Mesendoderm (in vitro differentiated cells): ENCODE results near the gene POU2F1.

Source experiments
- DNase-seq: peaks from one replicate; pipeline ENCODE4 v3.0.0; 2013
- H2AK5ac ChIP-seq: 2 replicates; pipeline ENCODE4 v1.6.1; 2013; ENCODE audit warnings: low read length, inconsistent platforms
- H2BK120ac ChIP-seq: 2 replicates; pipeline ENCODE4 v1.6.1; 2013; ENCODE audit warnings: low read depth, mild to moderate bottlenecking, low read length, moderate library complexity, mixed read lengths
- H2BK15ac ChIP-seq: replicated peaks from 2 replicates; pipeline ENCODE4 v1.6.1; 2013; ENCODE audit warnings: low read depth, mild to moderate bottlenecking, moderate library complexity
- H2BK5ac ChIP-seq: 2 replicates; pipeline ENCODE4 v1.6.1; 2013; ENCODE audit warnings: low read length, inconsistent platforms
- H3K18ac ChIP-seq: 2 replicates; pipeline ENCODE4 v1.6.1; 2013; ENCODE audit warnings: mild to moderate bottlenecking, low read length, mixed read lengths
- H3K23ac ChIP-seq: one replicate; pipeline ENCODE4 v1.6.1; 2013; ENCODE audit warnings: low read length
- H3K27ac ChIP-seq: 2 replicates; pipeline ENCODE4 v1.5.1; 2013; ENCODE audit warnings: low read depth, mild to moderate bottlenecking, inconsistent platforms, low read length, moderate library complexity
- H3K27me3 ChIP-seq: 2 replicates; pipeline ENCODE4 v1.6.1; 2013; ENCODE audit warnings: low read length, control low read depth, mild to moderate bottlenecking, inconsistent platforms; ENCODE audit not compliant: insufficient read depth, poor library complexity
- H3K36me3 ChIP-seq: 2 replicates; pipeline ENCODE4 v1.6.1; 2013; ENCODE audit warnings: low read length, inconsistent platforms; ENCODE audit not compliant: control insufficient read depth, insufficient read depth
- H3K4ac ChIP-seq: one replicate; pipeline ENCODE4 v1.6.1; 2013; ENCODE audit warnings: low read depth, mild to moderate bottlenecking, low read length, moderate library complexity
- H3K4me1 ChIP-seq: 2 replicates; pipeline ENCODE4 v1.6.1; 2013; ENCODE audit warnings: low read depth, low read length, inconsistent platforms; ENCODE audit not compliant: control insufficient read depth
- H3K4me2 ChIP-seq: 2 replicates; pipeline ENCODE4 v1.6.1; 2013; ENCODE audit warnings: low read length
- H3K4me3 ChIP-seq: 2 replicates; pipeline ENCODE4 v1.5.1; 2013; ENCODE audit warnings: mild to moderate bottlenecking, low read length
- H3K56ac ChIP-seq: one replicate; pipeline ENCODE4 v1.6.1; 2013; ENCODE audit warnings: low read length
- H3K79me1 ChIP-seq: 2 replicates; pipeline ENCODE4 v1.6.1; 2013; ENCODE audit warnings: low read length, inconsistent platforms
- H3K79me2 ChIP-seq: 2 replicates; pipeline ENCODE4 v1.6.1; 2013; ENCODE audit warnings: mild to moderate bottlenecking, low read length; ENCODE audit not compliant: control insufficient read depth, insufficient read depth
- H3K9ac ChIP-seq: 2 replicates; pipeline ENCODE4 v1.6.1; 2013; ENCODE audit warnings: low read length, inconsistent platforms
- H4K5ac ChIP-seq: one replicate; pipeline ENCODE4 v1.6.1; 2013; ENCODE audit warnings: low read length
- H4K8ac ChIP-seq: one replicate; pipeline ENCODE4 v1.6.1; 2013; ENCODE audit warnings: low read depth, mild to moderate bottlenecking, control low read depth, low read length, moderate library complexity
- WGBS: extraction: QIAGEN DNeasy Blood & Tissue Kit; methylation state at CpG from one replicate; pipeline ENCODE4 v1.1.7; 2013; ENCODE audit warnings: low lambda C conversion rate, missing lambda C conversion rate; ENCODE audit not compliant: insufficient coverage; ENCODE audit errors: extremely low coverage; 5-methylcytosine and 5-hydroxymethylcytosine counted together

Gene POU2F1

DNA sequence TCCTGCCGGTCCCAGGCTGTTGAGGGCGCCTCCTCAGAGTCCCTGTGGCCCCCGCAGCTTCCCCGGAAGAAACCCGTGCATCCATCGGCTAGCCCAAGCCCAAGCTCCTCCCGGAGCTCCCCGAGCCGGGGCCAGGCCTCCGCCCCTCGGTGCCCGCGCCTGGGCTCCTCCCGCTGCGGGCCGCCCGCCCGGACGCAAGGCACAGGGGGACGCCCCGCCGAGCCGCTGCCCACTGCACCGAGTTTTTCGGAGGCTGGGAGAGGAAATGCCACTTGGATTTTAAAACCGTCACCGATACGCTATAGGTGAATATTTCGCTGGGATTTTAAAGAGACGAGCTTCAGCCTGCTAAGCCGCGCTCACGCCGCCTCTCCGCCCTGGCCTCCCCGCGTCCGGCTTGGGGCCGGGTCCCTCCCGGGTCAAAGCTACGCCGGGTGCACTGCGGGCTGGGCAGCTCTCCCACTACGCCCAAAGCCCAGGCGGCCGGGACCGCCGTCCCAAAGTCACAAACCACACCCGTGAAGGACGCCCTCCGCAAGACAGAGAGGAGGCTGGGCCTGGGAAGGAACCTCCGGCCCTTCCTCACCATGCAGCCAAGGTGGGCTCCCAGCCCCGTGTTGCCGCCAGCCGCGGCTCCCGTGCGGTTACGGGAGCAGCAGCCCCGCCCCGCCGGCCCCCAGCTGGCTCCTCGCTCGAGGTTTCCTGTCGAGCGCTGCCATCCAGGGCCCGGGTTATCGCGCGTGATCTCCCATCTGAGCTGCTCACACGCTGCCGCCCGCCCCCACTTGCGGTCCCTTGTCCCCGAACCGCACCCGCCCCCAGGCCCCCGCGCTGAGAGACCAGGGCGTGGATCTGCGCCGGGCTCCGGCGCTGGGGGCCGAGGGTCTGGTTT lies 234.5 kb downstream of the POU2F1 start:
- Histone ChIP-seq H3K4me3 (peak overlapping the region; percentile 41), H3K79me2 (no peaks in the 10 kb centered on the region), H2BK5ac (no peak overlapping the region), H2BK120ac (no peak overlapping the region), H3K18ac (peak overlapping the region; percentile 46), H4K8ac (no peak overlapping the region), H3K36me3 (no peaks in the 10 kb centered on the region), H2AK5ac (no peak overlapping the region), H3K9ac (peak overlapping the region; percentile 73), H4K5ac (no peak overlapping the region), H2BK15ac (no peak overlapping the region), H3K4me2 (peak overlapping the region; percentile 75), H3K56ac (peak overlapping the region; percentile 85), H3K23ac (peak overlapping the region; percentile 19), H3K4me1 (no peaks in the 10 kb centered on the region), H3K27ac (no peak overlapping the region), H3K79me1 (no peaks in the 10 kb centered on the region), H3K4ac (no peak overlapping the region), H3K27me3 (no peaks in the 10 kb centered on the region)
- no CpG with 5 or more reads among the region's 85 CpGs for WGBS
- DNase-seq, result peak; percentile 55

DNA sequence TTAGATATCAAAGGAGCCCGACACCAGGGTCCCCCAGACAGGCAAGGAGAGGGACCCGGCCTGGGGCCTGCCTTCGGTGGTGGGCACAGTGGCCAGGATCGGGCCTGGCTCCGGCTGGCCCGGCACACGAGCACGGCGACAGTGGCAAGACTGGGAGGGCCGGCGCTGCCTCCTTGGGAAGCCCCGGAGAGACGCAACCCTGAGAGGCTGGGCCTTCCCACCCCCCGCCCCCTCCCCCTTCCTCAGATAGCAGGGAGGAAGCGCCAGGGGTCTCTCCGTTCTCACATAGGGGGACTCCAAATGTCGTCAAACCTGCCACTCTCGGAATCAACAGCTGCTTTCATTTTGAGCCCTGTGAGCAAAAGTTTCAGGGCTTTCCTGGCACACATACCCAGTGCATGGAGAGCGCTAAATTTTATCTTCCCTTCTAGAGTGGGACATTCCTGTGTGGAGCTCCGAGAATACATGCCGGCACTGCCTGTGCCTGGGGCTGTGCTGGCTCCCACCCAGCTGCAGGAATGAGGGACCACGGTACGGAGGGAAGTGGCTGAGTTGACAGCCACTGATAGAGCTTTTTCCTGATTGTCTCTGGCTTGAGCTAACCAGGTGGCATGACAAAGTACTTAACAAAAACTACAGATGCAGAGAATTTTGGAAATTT lies 235.2 kb downstream of the POU2F1 start:
- H3K4me1 ChIP-seq, result no peaks in the 10 kb centered on the region
- H3K27ac ChIP-seq, result no peak overlapping the region
- H3K36me3 ChIP-seq, result no peaks in the 10 kb centered on the region
- H3K18ac ChIP-seq, result peak overlapping the region; percentile 46
- H3K4me2 ChIP-seq, result peak overlapping the region; percentile 75
- no peak overlapping the region for H2AK5ac ChIP-seq
- H3K4ac ChIP-seq, result no peak overlapping the region
- no peak overlapping the region for H4K5ac ChIP-seq
- peak overlapping the region; percentile 27 for H3K4me3 ChIP-seq
- no peaks in the 10 kb centered on the region for H3K27me3 ChIP-seq
- no peaks in the 10 kb centered on the region for H3K79me2 ChIP-seq
- no peak overlapping the region for H4K8ac ChIP-seq
- no peak overlapping the region for H2BK15ac ChIP-seq
- H2BK5ac ChIP-seq, result no peak overlapping the region
- H2BK120ac ChIP-seq, result no peak overlapping the region
- H3K9ac ChIP-seq, result peak overlapping the region; percentile 73
- H3K23ac ChIP-seq, result no peak overlapping the region
- DNase-seq, result peak; percentile 45
- H3K79me1 ChIP-seq, result no peaks in the 10 kb centered on the region
- WGBS, result no CpG with 5 or more reads among the region's 23 CpGs
- peak overlapping the region; percentile 85 for H3K56ac ChIP-seq

DNA sequence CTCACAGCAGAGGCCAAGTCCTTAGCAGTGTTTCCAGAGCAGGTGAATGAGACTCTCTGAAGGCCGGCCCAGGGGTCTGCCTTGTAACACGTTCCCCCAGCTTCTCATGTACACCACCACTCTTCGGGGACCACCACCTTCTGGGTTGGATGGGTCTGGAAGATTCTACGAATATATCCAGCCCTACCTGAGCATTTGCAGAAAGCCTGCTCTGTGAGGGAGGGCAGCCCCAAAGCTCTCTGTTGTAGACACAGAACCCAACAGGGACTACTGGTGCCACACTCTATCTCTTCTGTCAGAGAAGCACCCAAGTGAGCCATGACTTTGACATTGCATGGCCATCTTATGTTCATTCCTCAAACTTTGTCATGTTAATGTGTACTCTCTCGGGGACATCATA lies 235.8 kb downstream of the POU2F1 start:
- Histone ChIP-seq H3K4me1 (no peaks in the 10 kb centered on the region), H4K8ac (no peak overlapping the region), H4K5ac (no peak overlapping the region), H3K23ac (no peak overlapping the region), H2BK5ac (no peak overlapping the region), H3K9ac (no peak overlapping the region), H3K56ac (no peak overlapping the region), H3K4me3 (no peak overlapping the region), H3K27ac (no peak overlapping the region), H2BK120ac (no peak overlapping the region), H3K79me1 (no peaks in the 10 kb centered on the region), H2BK15ac (no peak overlapping the region), H3K18ac (no peak overlapping the region), H2AK5ac (no peak overlapping the region), H3K4me2 (no peak overlapping the region), H3K27me3 (no peaks in the 10 kb centered on the region), H3K79me2 (no peaks in the 10 kb centered on the region), H3K36me3 (no peaks in the 10 kb centered on the region), H3K4ac (no peak overlapping the region)
- no peak for DNase-seq
- no CpG with 5 or more reads among the region's 5 CpGs for WGBS

DNA sequence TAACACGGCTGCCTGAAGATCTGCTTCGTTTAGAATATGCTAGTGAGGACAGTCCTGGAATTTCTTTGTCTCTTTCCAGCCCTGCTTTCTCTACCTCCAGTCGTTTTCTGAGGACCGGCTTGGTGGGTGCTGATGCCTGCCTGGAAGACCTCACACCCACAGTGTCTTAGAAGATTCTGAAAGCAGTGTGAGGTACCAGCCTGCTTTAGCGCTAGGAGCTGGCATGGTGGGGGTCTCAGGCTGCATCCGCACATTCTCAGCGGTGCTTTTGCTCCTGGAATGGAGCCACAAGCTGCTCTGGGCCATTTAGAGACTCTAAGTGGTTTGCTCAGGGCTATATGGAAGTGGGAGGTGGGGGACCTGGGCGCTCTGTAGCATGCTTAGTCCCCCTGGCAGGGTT lies 236.2 kb downstream of the POU2F1 start:
- no peak overlapping the region for H2BK15ac ChIP-seq
- no peak overlapping the region for H4K5ac ChIP-seq
- no peaks in the 10 kb centered on the region for H3K4me1 ChIP-seq
- no peak overlapping the region for H3K4me2 ChIP-seq
- H3K79me2 ChIP-seq, result no peaks in the 10 kb centered on the region
- H3K9ac ChIP-seq, result no peak overlapping the region
- H3K23ac ChIP-seq, result no peak overlapping the region
- H3K27me3 ChIP-seq, result no peaks in the 10 kb centered on the region
- no peak overlapping the region for H2BK120ac ChIP-seq
- H3K4ac ChIP-seq, result no peak overlapping the region
- H2AK5ac ChIP-seq, result no peak overlapping the region
- H3K56ac ChIP-seq, result no peak overlapping the region
- H3K36me3 ChIP-seq, result no peaks in the 10 kb centered on the region
- WGBS, result no CpG with 5 or more reads among the region's 8 CpGs
- H3K18ac ChIP-seq, result no peak overlapping the region
- H4K8ac ChIP-seq, result no peak overlapping the region
- DNase-seq, result no peak
- no peak overlapping the region for H3K27ac ChIP-seq
- no peaks in the 10 kb centered on the region for H3K79me1 ChIP-seq
- no peak overlapping the region for H3K4me3 ChIP-seq
- H2BK5ac ChIP-seq, result no peak overlapping the region

DNA sequence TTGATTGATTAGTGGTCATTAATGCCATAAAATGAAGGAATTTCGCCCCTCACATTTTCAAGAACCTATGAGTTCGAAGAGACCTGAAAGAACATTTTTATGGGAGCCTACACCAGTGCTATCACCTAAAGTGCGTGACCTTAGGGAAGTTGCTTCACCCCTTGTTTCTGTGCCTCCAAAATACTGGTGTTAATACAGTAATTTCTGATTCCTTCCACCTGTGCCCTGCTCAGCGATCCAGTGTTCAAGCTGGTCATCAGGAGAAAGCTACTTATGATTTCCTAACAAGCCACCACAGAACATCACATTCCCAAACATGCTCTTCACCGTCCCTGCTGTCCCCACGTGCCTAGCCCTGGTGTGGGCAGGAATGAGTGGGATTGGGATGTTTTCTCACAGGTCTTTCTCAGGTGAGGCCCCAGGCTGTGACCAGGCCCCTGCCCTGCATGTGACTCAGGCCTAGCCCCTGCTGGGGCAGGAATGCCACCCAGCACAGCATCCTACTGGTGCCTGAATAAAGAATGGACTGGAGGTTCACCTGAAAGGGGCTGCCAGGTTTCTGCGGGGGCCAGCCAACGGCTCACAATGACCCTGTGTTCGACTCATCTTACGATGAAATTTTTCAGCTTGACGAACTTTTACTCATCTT lies 237.4 kb downstream of the POU2F1 start:
- WGBS, result no CpG with 5 or more reads among the region's 11 CpGs
- Histone ChIP-seq H3K4me1 (no peaks in the 10 kb centered on the region), H3K56ac (no peak overlapping the region), H3K27me3 (no peaks in the 10 kb centered on the region), H4K5ac (no peak overlapping the region), H3K36me3 (no peaks in the 10 kb centered on the region), H3K79me2 (no peaks in the 10 kb centered on the region), H2BK5ac (no peak overlapping the region), H3K23ac (no peak overlapping the region), H3K4ac (no peak overlapping the region), H3K79me1 (no peaks in the 10 kb centered on the region), H2BK15ac (no peak overlapping the region), H3K4me3 (no peak overlapping the region), H3K27ac (no peak overlapping the region), H2BK120ac (no peak overlapping the region), H3K4me2 (no peak overlapping the region), H3K18ac (no peak overlapping the region), H4K8ac (no peak overlapping the region), H2AK5ac (no peak overlapping the region), H3K9ac (no peak overlapping the region)
- no peak for DNase-seq
